Loucy (cell line): Measurements from ENCODE around the gene MGAT5.

Source experiments
- H2AFZ ChIP-seq: fragments of 200-600 bp; sonication (generic); 2 replicates; pipeline ENCODE4 v1.6.0; 2016; ENCODE audit warnings: antibody characterized with exemption, mild to moderate bottlenecking, low read length, moderate library complexity
- H3F3A ChIP-seq: fragments of 200-600 bp; 2 replicates; pipeline ENCODE4 v1.6.0; 2016; ENCODE audit warnings: antibody characterized with exemption, low read depth, mild to moderate bottlenecking
- H3K27me3 ChIP-seq: fragments of 200-600 bp; sonication (generic); 2 replicates; pipeline ENCODE4 v1.6.1; 2014; ENCODE audit warnings: low read length, mild to moderate bottlenecking; ENCODE audit not compliant: insufficient read depth, poor library complexity, severe bottlenecking
- H3K36me3 ChIP-seq: fragments of 200-600 bp; sonication (generic); 2 replicates; pipeline ENCODE4 v1.6.1; 2016; ENCODE audit warnings: low read length; ENCODE audit not compliant: insufficient read depth
- H3K4me1 ChIP-seq: fragments of 200-600 bp; sonication (generic); 2 replicates; pipeline ENCODE4 v1.5.1; 2014; ENCODE audit warnings: low read length, mild to moderate bottlenecking; ENCODE audit not compliant: insufficient read depth, poor library complexity, severe bottlenecking
- H3K4me2 ChIP-seq: fragments of 200-600 bp; sonication (generic); 2 replicates; pipeline ENCODE4 v1.6.0; 2014; ENCODE audit warnings: antibody characterized with exemption, low read length, low read depth, mild to moderate bottlenecking; ENCODE audit not compliant: poor library complexity, severe bottlenecking
- H3K4me3 ChIP-seq: fragments of 200-600 bp; sonication (generic); 2 replicates; pipeline ENCODE4 v1.5.1; 2014; ENCODE audit warnings: low read length, mild to moderate bottlenecking, mixed read lengths; ENCODE audit not compliant: poor library complexity, severe bottlenecking
- H3K79me2 ChIP-seq: fragments of 200-600 bp; sonication (generic); 2 replicates; pipeline ENCODE4 v1.6.1; 2014; ENCODE audit warnings: low read length; ENCODE audit not compliant: insufficient read depth
- H3K9ac ChIP-seq: fragments of 200-600 bp; sonication (generic); 2 replicates; pipeline ENCODE4 v1.6.0; 2014; ENCODE audit warnings: mild to moderate bottlenecking, low read depth, low read length, moderate library complexity; ENCODE audit not compliant: poor library complexity, severe bottlenecking
- H3K9me2 ChIP-seq: fragments of 200-600 bp; sonication (generic); replicated peaks from 2 replicates; pipeline ENCODE4 v1.6.1; 2016; ENCODE audit warnings: low read depth, low read length, mixed read lengths
- H3K9me3 ChIP-seq: fragments of 200-600 bp; sonication (generic); 2 replicates; pipeline ENCODE4 v1.6.1; 2014; ENCODE audit warnings: mild to moderate bottlenecking, antibody characterized with exemption, low read length, low read depth; ENCODE audit not compliant: insufficient read depth
- H4K20me1 ChIP-seq: fragments of 200-600 bp; sonication (generic); 2 replicates; pipeline ENCODE4 v1.6.0; 2014; ENCODE audit warnings: antibody characterized with exemption, low read length, mild to moderate bottlenecking; ENCODE audit not compliant: insufficient read depth, poor library complexity, severe bottlenecking
- EZH2phosphoT487 ChIP-seq: fragments of 200-600 bp; IDR thresholded peaks from 2 replicates; pipeline ENCODE4 v1.6.1; 2018; ENCODE audit warnings: antibody characterized with exemption, mild to moderate bottlenecking, moderate library complexity, borderline replicate concordance
- TF ChIP-seq, protein P1 (sequence below): fragments of 200-600 bp; sonication (generic); conservative IDR thresholded peaks from 2 replicates; pipeline ENCODE4 v1.5.1; 2014; ENCODE audit warnings: mild to moderate bottlenecking, antibody characterized with exemption, low read length

MGAT5 gene

GRCh38 chr2:134217924-134218323 lies 35.9 kb upstream of the MGAT5 start:
- TF ChIP-seq, protein P1, sequence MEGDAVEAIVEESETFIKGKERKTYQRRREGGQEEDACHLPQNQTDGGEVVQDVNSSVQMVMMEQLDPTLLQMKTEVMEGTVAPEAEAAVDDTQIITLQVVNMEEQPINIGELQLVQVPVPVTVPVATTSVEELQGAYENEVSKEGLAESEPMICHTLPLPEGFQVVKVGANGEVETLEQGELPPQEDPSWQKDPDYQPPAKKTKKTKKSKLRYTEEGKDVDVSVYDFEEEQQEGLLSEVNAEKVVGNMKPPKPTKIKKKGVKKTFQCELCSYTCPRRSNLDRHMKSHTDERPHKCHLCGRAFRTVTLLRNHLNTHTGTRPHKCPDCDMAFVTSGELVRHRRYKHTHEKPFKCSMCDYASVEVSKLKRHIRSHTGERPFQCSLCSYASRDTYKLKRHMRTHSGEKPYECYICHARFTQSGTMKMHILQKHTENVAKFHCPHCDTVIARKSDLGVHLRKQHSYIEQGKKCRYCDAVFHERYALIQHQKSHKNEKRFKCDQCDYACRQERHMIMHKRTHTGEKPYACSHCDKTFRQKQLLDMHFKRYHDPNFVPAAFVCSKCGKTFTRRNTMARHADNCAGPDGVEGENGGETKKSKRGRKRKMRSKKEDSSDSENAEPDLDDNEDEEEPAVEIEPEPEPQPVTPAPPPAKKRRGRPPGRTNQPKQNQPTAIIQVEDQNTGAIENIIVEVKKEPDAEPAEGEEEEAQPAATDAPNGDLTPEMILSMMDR = no peak
- no peak for TF ChIP-seq EZH2phosphoT487
- Histone ChIP-seq H2AFZ (no peak overlapping the region), H3K9ac (no peak overlapping the region), H3K4me2 (no peak overlapping the region), H3K4me3 (no peak overlapping the region), H3K9me3 (no peaks in the 10 kb centered on the region), H3K27me3 (no peaks in the 10 kb centered on the region), H3K36me3 (no peaks in the 10 kb centered on the region), H4K20me1 (peaks cover 3% of the 10 kb centered on the region), H3K4me1 (peaks cover 38% of the 10 kb centered on the region), H3K79me2 (peaks cover 90% of the 10 kb centered on the region), H3K9me2 (no peaks in the 10 kb centered on the region), H3F3A (no peaks in the 10 kb centered on the region)

- no peaks in the 10 kb centered on the region for H3K9me3 ChIP-seq
- no peaks in the 10 kb centered on the region for H3K27me3 ChIP-seq
- H3K4me1 ChIP-seq = peaks cover 38% of the 10 kb centered on the region
- no peaks in the 10 kb centered on the region for H3F3A ChIP-seq
- peaks cover 90% of the 10 kb centered on the region for H3K79me2 ChIP-seq
- H3K9me2 ChIP-seq = no peaks in the 10 kb centered on the region
- H2AFZ ChIP-seq = no peak overlapping the region
- H3K4me2 ChIP-seq = no peak overlapping the region
- H4K20me1 ChIP-seq = peaks cover 3% of the 10 kb centered on the region
- H3K9ac ChIP-seq = no peak overlapping the region
- no peaks in the 10 kb centered on the region for H3K36me3 ChIP-seq
- H3K4me3 ChIP-seq = no peak overlapping the region
- TF ChIP-seq, protein P1 = no peak
- TF ChIP-seq EZH2phosphoT487 = no peak
These were observed 35.5 kb upstream of the MGAT5 start for GRCh38 chr2:134218414-134218813.

GRCh38 chr2:134218930-134219658 lies 34.8 kb upstream of the MGAT5 start:
- H3K27me3 ChIP-seq = no peaks in the 10 kb centered on the region
- H3K9me3 ChIP-seq = no peaks in the 10 kb centered on the region
- no peak overlapping the region for H2AFZ ChIP-seq
- peaks cover 91% of the 10 kb centered on the region for H3K79me2 ChIP-seq
- H3K9me2 ChIP-seq = no peaks in the 10 kb centered on the region
- no peaks in the 10 kb centered on the region for H3F3A ChIP-seq
- no peak overlapping the region for H3K4me3 ChIP-seq
- H3K9ac ChIP-seq = no peak overlapping the region
- peaks cover 3% of the 10 kb centered on the region for H4K20me1 ChIP-seq
- peaks cover 38% of the 10 kb centered on the region for H3K4me1 ChIP-seq
- H3K4me2 ChIP-seq = no peak overlapping the region
- H3K36me3 ChIP-seq = no peaks in the 10 kb centered on the region
- no peak for TF ChIP-seq EZH2phosphoT487
- TF ChIP-seq, protein P1 = no peak
